Measurements from ENCODE around the gene ZXDA. TPM values are rescaled to one million over a fixed set of nuclear protein-coding genes. Genes with fewer than 3 reads are reported as not detected.
A peak's percentile ranks its signal among the peaks of the same experiment; 100 is the strongest.

The ZXDA gene
- polyA plus RNA-seq, 2 of the 4 experiments (the other 2 are of a cell fraction), result 1.4 to 2.0 TPM

- ChIA-PET CTCF (no interaction called here), POLR2A (no interaction called here)
- no peak overlapping the region for H3K4me2 ChIP-seq
- no peak for TF ChIP-seq FOSL2 (IDR thresholded peaks at IDR 0.05)
- TF ChIP-seq FOSL2 (CRISPR knock-in tag; IDR thresholded peaks at IDR 0.05), result no peak
- no peak for TF ChIP-seq ZSCAN20 (CRISPR knock-in tag; IDR thresholded peaks at IDR 0.05)
- no peak for TF ChIP-seq MYC (IDR thresholded peaks at IDR 0.05; ENCODE audit: borderline replicate concordance, low read length)
- no peak for TF ChIP-seq ZC3H11A (IDR thresholded peaks at IDR 0.05)
- no peak for TF ChIP-seq HOXB5 (CRISPR knock-in tag; IDR thresholded peaks at IDR 0.05)
- TF ChIP-seq CEBPB (IDR thresholded peaks at IDR 0.05), result no peak
- TF ChIP-seq NPAS2 (CRISPR knock-in tag; IDR thresholded peaks at IDR 0.05; ENCODE audit: borderline replicate concordance), result no peak
- TF ChIP-seq HDAC2 (IDR thresholded peaks at IDR 0.05), result no peak
- no peak for TF ChIP-seq RCOR1 (IDR thresholded peaks at IDR 0.05; ENCODE audit: low read depth, low read length)
- TF ChIP-seq EP300 (IDR thresholded peaks at IDR 0.05), result no peak
- no peak for TF ChIP-seq CBX2 (IDR thresholded peaks at IDR 0.05; ENCODE audit: borderline replicate concordance, low read depth)
- TF ChIP-seq HOXB13 (CRISPR knock-in tag; IDR thresholded peaks at IDR 0.05; ENCODE audit: low read depth), result no peak
- TF ChIP-seq SREBF2 (IDR thresholded peaks at IDR 0.05), result no peak
- no peak for TF ChIP-seq POLR2AphosphoS2 (conservative IDR thresholded peaks at IDR 0.05; ENCODE audit: low read length)
- no peak for TF ChIP-seq CHD2 (IDR thresholded peaks at IDR 0.05; ENCODE audit: low read length, partially characterized antibody)
- no peak for TF ChIP-seq USF2 (IDR thresholded peaks at IDR 0.05)
- no peak for TF ChIP-seq E2F6 (IDR thresholded peaks at IDR 0.05; ENCODE audit: borderline replicate concordance, low read depth)
- H3K4me1 ChIP-seq, result peaks cover 3% of the 10 kb centered on the region; the same call in 1 of the 3 replicates
- no peak overlapping the region for H3K27ac ChIP-seq
- peak; percentile 46 for FAIRE-seq
- DNase-seq (ENCODE audit: low read depth in 1 of 2, low spot score in 1 of 2), result no peak
- no peaks in the 10 kb centered on the region for H3K9me3 ChIP-seq
- WGBS (ENCODE audit: missing lambda C conversion rate), result 88% methylated on average over 7 of the region's 7 CpGs
- ATAC-seq, result no peak
- H3K4me3 ChIP-seq, result no peak overlapping the region
Measured at GRCh38 chrX:57904176-57904880, 5.9 kb downstream of the ZXDA start.

GRCh38 chrX:57902633-57903032 is 7.6 kb downstream of the ZXDA start:
- ATAC-seq (no peak), DNase-seq (ENCODE audit: low read depth in 1 of 2, low spot score in 1 of 2) (no peak), FAIRE-seq (peak; percentile 93)
- H3K4me2 ChIP-seq, result no peak overlapping the region
- POLR2A ChIA-PET, result no interaction called here
- TF ChIP-seq REST (IDR thresholded peaks at IDR 0.05) (no peak), SREBF2 (IDR thresholded peaks at IDR 0.05) (no peak)
- no peaks in the 10 kb centered on the region for H3K9me3 ChIP-seq
- H3K4me3 ChIP-seq, result no peak overlapping the region
- CTCF ChIA-PET, result no interaction called here
- peaks cover 3% of the 10 kb centered on the region; the same call in 1 of the 3 replicates for H3K4me1 ChIP-seq
- H3K27ac ChIP-seq, result no peak overlapping the region
- 76% methylated on average over 2 of the region's 2 CpGs for WGBS (ENCODE audit: missing lambda C conversion rate)

- 41% methylated on average over 1 of the region's 1 CpG for WGBS (ENCODE audit: missing lambda C conversion rate)
- DNase-seq (ENCODE audit: low read depth in 1 of 2, low spot score in 1 of 2), result no peak
- Histone ChIP-seq H3K27ac (no peak overlapping the region), H3K4me1 (peaks cover 3% of the 10 kb centered on the region; the same call in 1 of the 3 replicates), H3K4me3 (no peak overlapping the region), H3K9me3 (no peaks in the 10 kb centered on the region), H3K4me2 (no peak overlapping the region)
- peak; percentile 87 for FAIRE-seq
- ChIA-PET POLR2A (no interaction called here), CTCF (no interaction called here)
- no peak for ATAC-seq
- TF ChIP-seq HOXB13 (CRISPR knock-in tag; IDR thresholded peaks at IDR 0.05; ENCODE audit: low read depth) (no peak), ESRRA (IDR thresholded peaks at IDR 0.05; ENCODE audit: borderline replicate concordance, low read length) (no peak), SMC3 (IDR thresholded peaks at IDR 0.05) (no peak), REST (IDR thresholded peaks at IDR 0.05) (no peak), HOXB5 (CRISPR knock-in tag; IDR thresholded peaks at IDR 0.05) (no peak), KDM1A (IDR thresholded peaks at IDR 0.05; ENCODE audit: low read depth) (no peak), ZNF302 (CRISPR knock-in tag; IDR thresholded peaks at IDR 0.05) (no peak), POLR2A (IDR thresholded peaks at IDR 0.05; ENCODE audit: low read length) (no peak), CBX8 (IDR thresholded peaks at IDR 0.05) (no peak), TFCP2L1 (CRISPR knock-in tag; IDR thresholded peaks at IDR 0.05) (no peak), CHD4 (IDR thresholded peaks at IDR 0.05; ENCODE audit: borderline replicate concordance) (no peak), JUNB (IDR thresholded peaks at IDR 0.05) (no peak), MYC (IDR thresholded peaks at IDR 0.05; ENCODE audit: borderline replicate concordance, low read length) (no peak)
Measured at GRCh38 chrX:57901466-57901865, 8.8 kb downstream of the ZXDA start.
